ENCODE measurements around the gene ZBED1. TPM values are rescaled to one million over a fixed set of nuclear protein-coding genes. Genes with fewer than 3 reads are reported as not detected.
"Not testable (repeated sequence)": the region's sequence is repeated elsewhere in the genome, so short reads cannot be mapped to it uniquely, and the experiment has no call there.

ZBED1 gene
- total RNA-seq, 1 experiment from 2014 or later: 45.1 TPM

GRCh38 chrX:2471641-2472040, 29.1 kb downstream of the ZBED1 start:
- DNase-seq (ENCODE audit: low spot score): no peak
- Mint-ChIP-seq H3K36me3 (peaks cover 32% of the 10 kb centered on the region), H3K27me3 (ENCODE audit: low read depth) (peaks cover 2% of the 10 kb centered on the region; the same call in 1 of the 2 replicates), H3K9me3 (peaks cover 40% of the 10 kb centered on the region), H3K4me1 (peaks cover 8% of the 10 kb centered on the region), H3K27ac (no peak overlapping the region), H3K4me3 (no peak overlapping the region)
- ATAC-seq: no peak
- no peak for TF ChIP-seq ZSCAN18 (CRISPR knock-in tag; IDR thresholded peaks at IDR 0.05)
- TF ChIP-seq ERG (CRISPR knock-in tag; IDR thresholded peaks at IDR 0.05): no peak
- no peak for TF ChIP-seq NR1H2 (CRISPR knock-in tag; IDR thresholded peaks at IDR 0.05)
- TF ChIP-seq ZNF317 (CRISPR knock-in tag; IDR thresholded peaks at IDR 0.05; ENCODE audit: borderline replicate concordance, low read depth): no peak
- TF ChIP-seq FOXP4 (CRISPR knock-in tag; IDR thresholded peaks at IDR 0.05): no peak
- no peak for TF ChIP-seq KAT7 (CRISPR knock-in tag; IDR thresholded peaks at IDR 0.05; ENCODE audit: borderline replicate concordance)
- TF ChIP-seq PRRX2 (CRISPR knock-in tag; IDR thresholded peaks at IDR 0.05): no peak
- TF ChIP-seq RORB (CRISPR knock-in tag; IDR thresholded peaks at IDR 0.05): no peak
- TF ChIP-seq ZNF423 (CRISPR knock-in tag; IDR thresholded peaks at IDR 0.05): no peak
- no peak for TF ChIP-seq TEAD1 (CRISPR knock-in tag; IDR thresholded peaks at IDR 0.05)
- no peak for TF ChIP-seq MXD4 (CRISPR knock-in tag; IDR thresholded peaks at IDR 0.05; ENCODE audit: borderline replicate concordance)
- no peak for TF ChIP-seq STAT6 (CRISPR knock-in tag; conservative IDR thresholded peaks at IDR 0.05; ENCODE audit: low read depth)
- TF ChIP-seq NFE2L1 (CRISPR knock-in tag; IDR thresholded peaks at IDR 0.05): no peak
- TF ChIP-seq SP1 (CRISPR knock-in tag; conservative IDR thresholded peaks at IDR 0.05): no peak
- ChIA-PET CTCF (no interaction called here), POLR2A (no interaction called here)

- ATAC-seq; DNase-seq (ENCODE audit: low spot score); POLR2A ChIA-PET; H3K27ac Mint-ChIP-seq; H3K4me3 Mint-ChIP-seq; H3K4me1 Mint-ChIP-seq; CTCF ChIA-PET; H3K27me3 Mint-ChIP-seq (ENCODE audit: low read depth): not testable (repeated sequence)
- peaks cover 37% of the 10 kb centered on the region for H3K36me3 Mint-ChIP-seq
- peaks cover 44% of the 10 kb centered on the region for H3K9me3 Mint-ChIP-seq
Measured at GRCh38 chrX:2471126-2471525, 29.6 kb downstream of the ZBED1 start.

GRCh38 chrX:2469852-2470251, 30.9 kb downstream of the ZBED1 start:
- H3K27ac Mint-ChIP-seq, POLR2A ChIA-PET: not testable (repeated sequence)
- peaks cover 48% of the 10 kb centered on the region for H3K9me3 Mint-ChIP-seq

More at GRCh38 chrX:2469852-2470251, 30.9 kb downstream of the ZBED1 start:
- CTCF ChIA-PET; H3K4me1 Mint-ChIP-seq; ATAC-seq; H3K4me3 Mint-ChIP-seq; H3K27me3 Mint-ChIP-seq (ENCODE audit: low read depth); DNase-seq (ENCODE audit: low spot score): not testable (repeated sequence)
- peaks cover 50% of the 10 kb centered on the region for H3K36me3 Mint-ChIP-seq
